ENCODE data around the gene ACOT7.

The ACOT7 gene

DNA sequence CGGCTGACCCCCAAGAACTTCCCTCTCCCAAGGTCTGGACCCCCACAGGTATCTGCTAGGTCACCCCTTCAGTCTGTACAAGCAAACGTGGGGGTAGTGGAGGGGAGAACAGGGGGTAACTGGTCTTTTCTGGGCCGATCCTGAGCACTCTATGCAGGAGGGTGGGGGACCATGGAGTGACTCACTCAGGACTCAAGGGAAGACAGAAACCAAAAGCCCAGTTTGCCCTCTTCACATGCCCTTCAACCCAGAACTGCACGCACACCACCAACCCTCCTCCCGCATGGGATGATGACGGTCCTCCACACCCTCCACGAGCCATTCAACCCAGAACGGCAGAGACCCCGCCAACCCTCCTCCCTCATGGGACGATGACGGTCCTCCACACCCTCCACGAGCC, 79.1 kb downstream of the ACOT7 start:
- no peaks in the 10 kb centered on the region for H3F3A ChIP-seq (ENCODE audit: low read depth)
- H3K4me3 ChIP-seq (ENCODE audit: low read length, poor library complexity, severe bottlenecking), result no peak overlapping the region
- H3K36me3 ChIP-seq (ENCODE audit: insufficient read depth, low read length), result peaks cover 22% of the 10 kb centered on the region; the same call in 1 of the 2 replicates
- no peaks in the 10 kb centered on the region for H3K79me2 ChIP-seq (ENCODE audit: insufficient read depth, low read length)
- H2AFZ ChIP-seq (ENCODE audit: low read length), result no peak overlapping the region
- H4K20me1 ChIP-seq (ENCODE audit: insufficient read depth, low read length, poor library complexity, severe bottlenecking), result no peaks in the 10 kb centered on the region
- H3K4me2 ChIP-seq (ENCODE audit: low read depth, low read length, poor library complexity, severe bottlenecking), result no peak overlapping the region
- no peaks in the 10 kb centered on the region for H3K9me3 ChIP-seq (ENCODE audit: insufficient read depth, low read depth, low read length)
- no peak for TF ChIP-seq EZH2phosphoT487 (IDR thresholded peaks at IDR 0.05; ENCODE audit: borderline replicate concordance)
- TF ChIP-seq, protein P1, sequence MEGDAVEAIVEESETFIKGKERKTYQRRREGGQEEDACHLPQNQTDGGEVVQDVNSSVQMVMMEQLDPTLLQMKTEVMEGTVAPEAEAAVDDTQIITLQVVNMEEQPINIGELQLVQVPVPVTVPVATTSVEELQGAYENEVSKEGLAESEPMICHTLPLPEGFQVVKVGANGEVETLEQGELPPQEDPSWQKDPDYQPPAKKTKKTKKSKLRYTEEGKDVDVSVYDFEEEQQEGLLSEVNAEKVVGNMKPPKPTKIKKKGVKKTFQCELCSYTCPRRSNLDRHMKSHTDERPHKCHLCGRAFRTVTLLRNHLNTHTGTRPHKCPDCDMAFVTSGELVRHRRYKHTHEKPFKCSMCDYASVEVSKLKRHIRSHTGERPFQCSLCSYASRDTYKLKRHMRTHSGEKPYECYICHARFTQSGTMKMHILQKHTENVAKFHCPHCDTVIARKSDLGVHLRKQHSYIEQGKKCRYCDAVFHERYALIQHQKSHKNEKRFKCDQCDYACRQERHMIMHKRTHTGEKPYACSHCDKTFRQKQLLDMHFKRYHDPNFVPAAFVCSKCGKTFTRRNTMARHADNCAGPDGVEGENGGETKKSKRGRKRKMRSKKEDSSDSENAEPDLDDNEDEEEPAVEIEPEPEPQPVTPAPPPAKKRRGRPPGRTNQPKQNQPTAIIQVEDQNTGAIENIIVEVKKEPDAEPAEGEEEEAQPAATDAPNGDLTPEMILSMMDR (conservative IDR thresholded peaks at IDR 0.05; ENCODE audit: low read length), result no peak
- H3K9ac ChIP-seq (ENCODE audit: low read depth, low read length, poor library complexity, severe bottlenecking), result no peak overlapping the region
- H3K4me1 ChIP-seq (ENCODE audit: insufficient read depth, low read length, poor library complexity, severe bottlenecking), result no peaks in the 10 kb centered on the region
- H3K9me2 ChIP-seq (replicated peaks; ENCODE audit: low read depth, low read length), result no peaks in the 10 kb centered on the region
- H3K27me3 ChIP-seq (ENCODE audit: insufficient read depth, low read length, poor library complexity, severe bottlenecking), result no peaks in the 10 kb centered on the region

DNA sequence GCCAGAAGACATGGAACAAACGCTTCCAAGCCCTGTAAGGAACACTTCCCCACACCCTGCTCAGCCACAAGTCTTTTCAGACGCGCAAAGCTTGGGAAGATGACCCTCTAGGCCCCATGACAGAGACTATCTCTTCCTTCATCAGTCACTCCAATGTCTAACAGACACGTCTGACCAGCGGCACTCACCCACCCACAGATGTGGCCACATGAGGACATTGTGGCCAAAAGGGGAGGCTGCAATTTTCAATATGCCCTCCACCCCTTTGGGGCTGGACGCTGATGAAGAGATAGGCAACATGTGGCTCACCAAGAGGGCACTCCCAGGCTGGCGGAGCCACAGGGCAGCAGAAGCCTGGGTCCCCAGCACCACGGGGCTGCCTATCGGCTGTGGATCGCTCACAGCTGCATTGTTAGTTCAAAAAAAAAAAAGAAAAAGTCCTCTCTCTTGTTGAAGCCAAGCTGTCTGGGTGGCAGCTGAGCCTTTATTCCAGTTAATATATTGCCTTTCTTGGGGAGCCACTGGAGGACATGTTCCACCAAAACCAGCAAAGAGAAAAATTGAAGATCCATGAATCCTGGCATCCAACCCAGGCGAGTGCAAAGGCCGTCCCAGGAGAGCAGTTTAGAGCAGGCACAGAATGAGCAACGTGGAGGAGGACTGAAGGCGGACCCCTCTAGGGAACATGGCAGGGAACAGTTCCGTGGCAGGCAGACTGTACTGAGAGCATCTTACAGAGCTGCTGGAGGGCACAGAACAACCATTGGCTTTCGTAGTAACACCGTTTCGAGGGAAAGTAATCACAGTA, 80.0 kb downstream of the ACOT7 start:
- no peak overlapping the region for H3K4me3 ChIP-seq (ENCODE audit: low read length, poor library complexity, severe bottlenecking)
- H3K4me2 ChIP-seq (ENCODE audit: low read depth, low read length, poor library complexity, severe bottlenecking), result no peak overlapping the region
- H3K79me2 ChIP-seq (ENCODE audit: insufficient read depth, low read length), result no peaks in the 10 kb centered on the region
- no peaks in the 10 kb centered on the region for H3K9me3 ChIP-seq (ENCODE audit: insufficient read depth, low read depth, low read length)
- peaks cover 18% of the 10 kb centered on the region; the same call in 1 of the 2 replicates for H3K36me3 ChIP-seq (ENCODE audit: insufficient read depth, low read length)
- H3K9me2 ChIP-seq (replicated peaks; ENCODE audit: low read depth, low read length), result no peaks in the 10 kb centered on the region
- H3K9ac ChIP-seq (ENCODE audit: low read depth, low read length, poor library complexity, severe bottlenecking), result no peak overlapping the region
- no peaks in the 10 kb centered on the region for H4K20me1 ChIP-seq (ENCODE audit: insufficient read depth, low read length, poor library complexity, severe bottlenecking)
- H3K27me3 ChIP-seq (ENCODE audit: insufficient read depth, low read length, poor library complexity, severe bottlenecking), result no peaks in the 10 kb centered on the region
- H2AFZ ChIP-seq (ENCODE audit: low read length), result no peak overlapping the region
- no peaks in the 10 kb centered on the region for H3K4me1 ChIP-seq (ENCODE audit: insufficient read depth, low read length, poor library complexity, severe bottlenecking)
- H3F3A ChIP-seq (ENCODE audit: low read depth), result no peaks in the 10 kb centered on the region
- TF ChIP-seq EZH2phosphoT487 (IDR thresholded peaks at IDR 0.05; ENCODE audit: borderline replicate concordance), result no peak
- TF ChIP-seq, protein P1 (conservative IDR thresholded peaks at IDR 0.05; ENCODE audit: low read length), result no peak

DNA sequence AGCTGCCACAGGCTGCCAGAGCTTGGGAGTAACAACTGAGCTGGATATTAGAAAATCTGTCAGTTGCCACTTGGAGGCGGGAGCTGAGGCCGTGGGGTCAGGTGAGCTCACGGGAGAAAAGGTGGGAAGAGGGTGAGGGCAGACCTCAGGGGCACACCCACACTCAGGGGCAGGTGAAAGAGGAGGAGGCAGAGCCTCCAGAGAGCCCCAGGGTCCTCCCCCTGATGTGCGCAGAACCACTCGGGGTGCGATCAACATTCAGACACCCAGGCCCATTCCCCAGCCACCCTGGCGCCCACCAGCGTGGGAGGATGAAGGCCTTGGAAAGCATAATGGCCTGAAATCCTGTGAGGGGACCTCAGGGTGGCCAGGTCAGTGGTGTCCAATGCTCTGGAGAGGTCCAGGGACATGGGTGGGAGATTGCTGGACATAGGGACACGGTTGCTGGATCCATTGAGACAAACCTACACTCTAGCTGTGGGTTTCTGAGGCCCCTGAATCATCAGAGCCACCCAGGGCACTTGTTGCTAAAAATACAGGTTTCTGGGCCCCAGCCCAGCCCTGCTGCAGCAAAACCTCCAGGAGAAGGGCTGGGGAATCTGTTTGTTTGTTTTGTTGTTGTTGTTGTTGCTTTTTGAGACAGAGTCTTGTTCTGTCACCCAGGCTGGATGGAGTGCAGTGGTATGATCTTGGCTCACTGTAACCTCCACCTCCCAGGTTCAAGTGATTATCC, 83.3 kb downstream of the ACOT7 start:
- no peaks in the 10 kb centered on the region for H3K9me2 ChIP-seq (replicated peaks; ENCODE audit: low read depth, low read length)
- no peaks in the 10 kb centered on the region for H3K9me3 ChIP-seq (ENCODE audit: insufficient read depth, low read depth, low read length)
- H3K4me3 ChIP-seq (ENCODE audit: low read length, poor library complexity, severe bottlenecking), result no peak overlapping the region
- H3K4me1 ChIP-seq (ENCODE audit: insufficient read depth, low read length, poor library complexity, severe bottlenecking), result no peaks in the 10 kb centered on the region
- peaks cover 13% of the 10 kb centered on the region; the same call in 1 of the 2 replicates for H3K36me3 ChIP-seq (ENCODE audit: insufficient read depth, low read length)
- no peaks in the 10 kb centered on the region for H3K27me3 ChIP-seq (ENCODE audit: insufficient read depth, low read length, poor library complexity, severe bottlenecking)
- no peaks in the 10 kb centered on the region for H4K20me1 ChIP-seq (ENCODE audit: insufficient read depth, low read length, poor library complexity, severe bottlenecking)
- H3K9ac ChIP-seq (ENCODE audit: low read depth, low read length, poor library complexity, severe bottlenecking), result no peak overlapping the region
- no peak overlapping the region for H2AFZ ChIP-seq (ENCODE audit: low read length)
- TF ChIP-seq, protein P1 (conservative IDR thresholded peaks at IDR 0.05; ENCODE audit: low read length), result no peak
- TF ChIP-seq EZH2phosphoT487 (IDR thresholded peaks at IDR 0.05; ENCODE audit: borderline replicate concordance), result no peak
- no peak overlapping the region for H3K4me2 ChIP-seq (ENCODE audit: low read depth, low read length, poor library complexity, severe bottlenecking)
- H3K79me2 ChIP-seq (ENCODE audit: insufficient read depth, low read length), result no peaks in the 10 kb centered on the region
- H3F3A ChIP-seq (ENCODE audit: low read depth), result no peaks in the 10 kb centered on the region

Measured in Loucy (cell line).